HG03139 (cell line): ENCODE measurements around the gene ILF3.
A peak's percentile ranks its signal among the peaks of the same experiment; 100 is the strongest.

Experiments used
- ATAC-seq: cut with Tn5 transposase; IDR thresholded peaks from one replicate; pipeline ENCODE4 v1.9.1; 2021; ENCODE audit not compliant: unreplicated experiment

ILF3 gene

DNA sequence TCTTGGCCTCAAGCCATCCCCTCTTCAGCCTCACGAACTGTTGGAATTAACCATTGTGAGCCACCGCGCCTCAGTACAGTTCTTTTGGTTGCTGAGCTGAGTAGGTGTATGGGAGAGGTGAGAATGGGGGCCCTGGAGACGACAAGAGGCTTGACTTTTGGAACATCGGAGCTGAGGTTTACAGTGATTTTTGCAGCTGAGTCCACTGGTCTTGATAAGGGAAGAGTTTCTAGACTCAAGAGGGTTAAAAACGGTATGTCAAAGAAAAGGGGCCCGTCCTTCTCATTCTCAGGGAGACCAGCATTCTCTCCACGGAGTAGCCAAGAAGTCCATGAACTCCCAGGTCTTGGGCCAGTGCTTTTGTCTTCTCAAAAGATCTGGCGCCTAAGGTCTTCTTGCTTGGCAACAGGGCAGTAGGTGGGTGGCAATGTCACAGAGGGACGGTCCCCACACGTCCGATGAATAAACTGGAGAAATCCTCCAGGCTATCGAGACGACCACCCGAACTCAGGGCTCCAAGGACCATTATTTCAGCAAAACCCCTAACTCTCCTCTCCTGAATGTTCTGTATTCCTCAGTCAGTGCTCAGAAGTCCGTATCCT is 40.7 kb downstream of the ILF3 start:
- no peak for ATAC-seq

DNA sequence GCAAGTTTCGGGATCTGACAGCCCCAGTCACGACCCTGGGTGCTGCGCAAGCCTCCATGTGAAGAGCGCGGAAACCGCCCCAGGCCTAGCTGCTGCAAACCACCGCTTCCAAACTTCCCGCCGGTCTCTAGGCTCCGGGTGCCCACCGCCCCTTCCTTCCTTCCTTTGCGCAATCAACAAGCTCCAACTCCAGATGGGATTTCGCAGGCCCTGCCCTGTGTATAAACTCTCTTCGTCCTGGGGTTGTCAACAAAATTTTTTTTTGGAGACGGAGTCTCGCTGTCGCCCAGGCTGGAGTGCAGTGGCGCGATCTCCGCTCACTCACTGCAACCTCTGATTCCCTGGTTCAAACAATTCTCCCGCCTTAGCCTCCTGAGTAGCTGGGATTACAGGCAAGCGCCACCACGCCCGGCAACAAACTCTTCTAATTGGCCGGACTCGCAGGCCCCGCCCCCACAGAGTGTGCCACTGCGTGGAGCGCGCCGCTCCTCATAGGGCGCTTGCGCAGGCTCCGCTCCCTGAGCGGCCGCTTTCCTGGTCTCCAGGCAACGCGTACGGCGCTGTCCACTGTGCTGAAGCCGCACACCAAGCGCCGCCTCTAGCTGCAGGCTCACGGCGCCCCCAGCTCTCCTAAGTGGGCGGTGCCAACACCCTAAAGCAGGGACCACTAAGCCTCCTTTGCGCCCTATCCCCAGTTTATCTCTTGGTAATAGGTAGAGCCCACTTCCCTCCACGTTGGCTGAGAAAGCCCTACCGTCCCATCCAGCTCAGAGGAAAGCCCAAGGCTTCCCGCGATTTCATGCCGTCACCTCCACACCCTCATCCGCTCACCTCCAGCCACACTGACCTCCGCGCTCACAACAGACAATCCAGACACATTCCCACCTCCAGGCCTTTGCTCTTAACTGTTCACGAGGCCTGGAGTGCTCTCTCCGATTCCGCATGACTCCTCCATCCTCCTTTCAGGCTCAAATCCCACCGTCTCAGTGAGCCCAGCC is 41.6 kb downstream of the ILF3 start:
- ATAC-seq, result no peak

DNA sequence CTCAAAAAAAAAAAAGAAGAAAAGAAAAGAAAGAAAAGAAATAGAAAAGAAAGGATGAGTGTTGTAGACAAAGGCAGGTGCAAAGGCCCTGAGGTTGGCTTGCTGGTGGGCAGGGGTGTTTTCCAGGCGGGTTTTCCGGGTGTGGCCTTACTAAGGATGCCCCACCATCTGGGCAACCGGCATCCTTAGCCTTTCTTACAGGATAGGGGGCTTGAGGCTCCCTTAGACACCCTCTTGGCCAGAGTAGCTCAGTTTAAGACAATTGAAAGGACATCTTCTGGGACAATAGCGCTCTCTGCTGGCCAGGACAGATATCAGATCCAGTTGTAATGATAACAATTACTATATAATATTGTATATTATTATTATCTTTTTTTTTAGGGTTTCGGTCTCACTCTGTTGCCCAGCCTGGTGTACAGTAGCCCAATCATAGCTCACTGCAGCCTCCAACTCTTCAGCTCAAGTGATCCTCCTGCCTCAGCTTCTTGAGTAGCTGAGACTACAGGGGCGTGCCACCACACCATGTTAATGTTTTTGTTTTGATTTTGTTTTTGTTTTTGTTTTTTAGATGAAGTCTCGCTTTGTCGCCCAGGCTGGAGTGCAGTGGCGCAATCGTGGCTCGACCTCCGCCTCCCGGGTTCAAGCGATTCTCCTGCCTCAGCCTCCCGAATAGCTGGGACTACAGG is 45.6 kb downstream of the ILF3 start:
- ATAC-seq, result no peak

DNA sequence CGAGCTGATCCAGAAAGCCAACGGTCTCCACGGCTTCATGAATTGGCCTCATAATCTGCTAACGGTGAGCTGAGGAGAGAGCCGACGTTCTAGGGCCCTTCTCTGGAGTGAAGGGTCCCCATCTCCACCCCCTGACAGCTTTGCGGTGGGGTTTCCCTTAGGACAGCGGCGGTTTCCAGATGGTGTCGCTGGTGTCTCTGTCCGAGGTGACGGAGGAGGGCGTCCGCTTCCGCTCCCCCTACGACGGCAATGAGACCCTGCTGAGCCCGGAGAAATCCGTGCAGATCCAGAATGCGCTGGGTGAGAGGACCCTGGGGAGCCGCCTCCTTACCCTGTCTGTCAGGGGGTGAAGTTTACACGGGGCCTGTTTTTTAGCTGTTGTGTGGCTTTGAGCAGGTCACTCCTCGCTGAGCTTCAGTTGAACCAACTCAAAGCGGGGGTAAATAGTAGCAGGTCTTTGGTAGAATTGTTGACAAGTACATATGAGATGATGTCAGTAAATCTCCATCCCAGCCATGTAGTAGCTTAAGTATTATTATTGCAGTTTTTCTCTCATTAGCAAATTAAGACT is 47.9 kb downstream of the ILF3 start:
- ATAC-seq, result no peak

DNA sequence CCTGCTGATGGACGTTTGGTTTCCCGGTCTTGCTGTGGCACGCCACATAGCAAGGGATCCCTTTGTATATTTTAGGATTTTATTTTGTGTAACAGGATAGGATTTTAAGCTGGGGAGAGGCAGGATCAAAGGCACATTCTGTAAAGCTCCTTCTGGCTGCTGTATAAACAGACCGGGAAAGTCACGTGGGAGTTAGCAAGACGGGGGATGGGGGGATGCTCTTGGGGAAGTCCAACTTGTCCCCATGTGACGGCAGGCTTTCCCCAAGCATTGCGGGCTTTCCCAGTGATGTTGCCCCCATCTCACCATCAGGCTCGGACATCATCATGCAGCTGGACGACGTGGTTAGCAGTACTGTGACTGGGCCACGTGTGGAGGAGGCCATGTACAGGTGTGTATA is 52.8 kb downstream of the ILF3 start:
- no peak for ATAC-seq

DNA sequence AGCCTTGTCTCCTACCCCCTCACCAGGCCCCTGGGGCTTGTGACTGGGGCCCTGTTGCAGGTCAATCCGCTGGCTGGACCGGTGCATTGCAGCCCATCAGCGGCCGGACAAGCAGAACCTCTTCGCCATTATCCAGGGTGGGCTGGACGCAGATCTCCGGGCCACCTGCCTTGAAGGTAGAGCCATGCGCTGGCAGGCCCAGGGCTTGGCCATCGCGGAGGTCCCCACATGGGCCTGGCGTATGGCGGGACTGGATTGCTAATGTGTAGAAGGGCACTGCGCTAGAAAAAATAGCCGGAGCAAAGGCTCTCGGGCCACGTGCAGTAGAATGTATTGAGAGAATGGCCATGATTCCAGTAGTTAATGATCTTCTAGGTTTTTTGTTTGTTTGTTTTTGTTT is 53.3 kb downstream of the ILF3 start:
- no peak for ATAC-seq

DNA sequence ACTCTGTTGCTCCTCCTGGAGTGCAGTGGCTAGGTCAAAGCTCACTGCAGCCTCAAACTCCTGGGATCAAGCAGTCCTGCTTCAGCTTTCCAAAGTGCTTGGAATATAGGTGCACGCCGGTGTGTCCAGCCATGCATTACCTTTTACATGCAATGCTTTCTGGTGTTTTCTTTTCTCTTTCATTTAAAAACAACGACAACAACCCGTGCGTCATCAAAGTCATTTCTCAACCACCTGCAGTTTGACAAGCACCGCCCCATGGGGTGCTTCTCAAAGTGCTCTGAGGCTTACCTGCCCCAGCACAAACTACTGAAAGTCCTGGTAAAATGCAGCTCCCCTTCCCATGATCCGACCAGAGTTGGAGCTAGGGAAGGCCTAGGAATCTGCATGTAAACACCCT is 54.1 kb downstream of the ILF3 start:
- no peak for ATAC-seq

DNA sequence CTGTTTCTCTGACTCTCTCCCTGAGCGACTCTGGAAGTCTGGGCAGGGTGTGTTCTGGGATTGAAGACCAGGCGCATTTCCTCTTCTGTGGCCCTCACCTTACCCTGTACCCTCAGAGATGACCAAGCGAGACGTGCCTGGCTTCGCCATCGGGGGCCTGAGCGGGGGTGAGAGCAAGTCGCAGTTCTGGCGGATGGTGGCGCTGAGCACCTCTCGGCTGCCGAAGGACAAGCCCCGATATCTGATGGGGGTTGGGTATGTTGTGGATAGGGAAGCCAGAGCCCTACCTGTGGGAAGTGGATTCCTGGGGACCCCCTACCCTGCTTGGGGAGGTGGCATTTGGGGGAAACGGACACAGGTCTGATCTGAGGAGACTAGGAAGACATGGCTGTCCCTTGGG is 57.9 kb downstream of the ILF3 start:
- no peak for ATAC-seq

DNA sequence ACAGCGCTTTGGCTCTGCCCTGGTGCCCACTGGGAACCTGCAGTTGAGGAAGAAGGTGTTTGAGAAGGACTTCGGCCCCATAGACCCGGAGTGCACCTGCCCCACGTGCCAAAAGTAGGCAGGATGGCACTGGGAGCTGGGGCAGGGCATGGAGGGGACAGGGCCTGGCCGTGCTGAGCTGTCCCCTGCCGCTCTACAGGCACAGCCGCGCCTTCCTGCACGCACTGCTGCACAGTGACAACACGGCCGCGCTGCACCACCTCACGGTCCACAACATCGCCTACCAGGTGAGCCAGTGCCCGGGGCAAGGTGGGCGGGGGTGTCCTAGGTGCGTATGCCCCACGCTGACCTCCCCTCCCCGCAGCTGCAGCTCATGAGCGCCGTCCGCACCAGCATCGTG is 58.6 kb downstream of the ILF3 start:
- ATAC-seq, result no peak

DNA sequence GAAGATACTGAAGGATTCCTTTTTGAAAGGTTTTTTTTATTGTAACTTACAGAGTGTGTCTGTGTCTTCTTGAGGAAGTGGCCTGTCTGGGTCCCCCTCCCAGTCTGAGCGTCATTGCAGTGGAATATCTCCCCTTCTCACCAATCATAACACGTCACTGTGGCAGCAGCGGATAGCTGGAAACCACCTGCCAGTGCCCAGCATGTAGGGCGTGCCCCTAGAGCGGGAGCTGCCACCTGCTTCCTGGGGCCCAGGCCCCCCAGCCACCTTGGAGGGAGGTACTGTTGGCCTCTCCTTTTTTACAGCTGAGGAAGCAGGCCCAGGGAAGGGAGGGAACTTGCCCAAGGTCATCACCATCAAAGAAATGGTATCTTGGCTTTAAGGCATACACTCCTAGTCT is 59.2 kb downstream of the ILF3 start:
- ATAC-seq, result no peak

DNA sequence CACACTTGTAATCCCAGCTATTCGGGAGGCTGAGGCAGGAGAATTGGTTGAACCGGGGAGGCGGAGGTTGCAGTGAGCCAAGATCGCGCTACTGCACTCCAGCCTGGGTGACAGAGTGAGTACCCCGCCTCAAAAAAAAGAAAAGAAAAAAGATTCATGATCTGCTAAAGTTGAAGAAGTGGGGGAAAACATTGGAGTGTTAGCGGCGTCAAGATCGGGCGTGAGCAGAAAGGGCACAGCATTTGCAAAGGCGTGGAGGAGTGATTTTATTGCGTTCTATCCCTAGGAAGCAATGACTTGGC is 62.9 kb downstream of the ILF3 start:
- no peak for ATAC-seq

DNA sequence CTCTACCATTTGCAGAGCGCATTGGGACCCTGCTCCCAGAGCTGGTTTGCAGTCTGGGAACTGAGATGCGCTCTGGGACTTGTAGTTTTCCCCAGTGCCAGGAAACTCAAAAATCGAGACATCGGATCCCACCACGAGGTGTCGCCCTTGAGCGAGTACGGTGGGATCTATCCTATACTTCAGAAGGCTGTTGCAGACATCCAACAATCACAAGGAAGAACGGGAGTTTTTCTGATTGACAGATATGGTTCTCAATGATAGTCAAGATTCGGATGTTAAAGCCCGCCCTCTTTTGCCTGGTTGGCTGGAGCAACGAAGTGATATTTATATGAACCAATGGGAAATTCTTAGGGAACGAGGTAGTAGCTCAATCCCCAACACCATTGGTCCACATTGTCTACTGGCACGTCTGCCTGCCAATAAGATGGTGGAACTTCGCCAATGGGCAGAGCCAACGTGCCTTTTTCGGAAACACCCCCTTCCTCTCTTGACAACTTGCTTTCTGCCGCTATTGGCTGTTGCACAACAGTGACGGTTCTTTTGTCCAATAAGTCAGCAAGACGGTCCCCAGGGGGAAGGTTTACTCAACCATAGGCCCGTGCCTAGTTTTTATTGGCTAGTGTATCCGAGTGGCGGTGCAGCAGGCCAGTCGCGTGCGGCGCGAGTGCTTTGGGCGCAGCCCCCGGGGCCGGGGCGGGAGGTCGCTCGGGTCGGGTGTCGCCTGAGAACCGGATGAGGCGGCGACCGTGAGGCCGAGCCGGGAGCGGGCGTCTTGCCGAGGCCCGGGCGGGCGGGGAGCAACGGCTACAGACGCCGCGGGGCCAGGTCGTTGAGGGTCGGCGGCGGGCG is 63.4 kb downstream of the ILF3 start, which contains the start of gene DNM2:
TSS of gene DNM2 (plus strand) at position 724 of the 849 bp plus-strand sequence. CDS start 164 bp downstream, outside the sequence.
- ATAC-seq, result peak; percentile 81

DNA sequence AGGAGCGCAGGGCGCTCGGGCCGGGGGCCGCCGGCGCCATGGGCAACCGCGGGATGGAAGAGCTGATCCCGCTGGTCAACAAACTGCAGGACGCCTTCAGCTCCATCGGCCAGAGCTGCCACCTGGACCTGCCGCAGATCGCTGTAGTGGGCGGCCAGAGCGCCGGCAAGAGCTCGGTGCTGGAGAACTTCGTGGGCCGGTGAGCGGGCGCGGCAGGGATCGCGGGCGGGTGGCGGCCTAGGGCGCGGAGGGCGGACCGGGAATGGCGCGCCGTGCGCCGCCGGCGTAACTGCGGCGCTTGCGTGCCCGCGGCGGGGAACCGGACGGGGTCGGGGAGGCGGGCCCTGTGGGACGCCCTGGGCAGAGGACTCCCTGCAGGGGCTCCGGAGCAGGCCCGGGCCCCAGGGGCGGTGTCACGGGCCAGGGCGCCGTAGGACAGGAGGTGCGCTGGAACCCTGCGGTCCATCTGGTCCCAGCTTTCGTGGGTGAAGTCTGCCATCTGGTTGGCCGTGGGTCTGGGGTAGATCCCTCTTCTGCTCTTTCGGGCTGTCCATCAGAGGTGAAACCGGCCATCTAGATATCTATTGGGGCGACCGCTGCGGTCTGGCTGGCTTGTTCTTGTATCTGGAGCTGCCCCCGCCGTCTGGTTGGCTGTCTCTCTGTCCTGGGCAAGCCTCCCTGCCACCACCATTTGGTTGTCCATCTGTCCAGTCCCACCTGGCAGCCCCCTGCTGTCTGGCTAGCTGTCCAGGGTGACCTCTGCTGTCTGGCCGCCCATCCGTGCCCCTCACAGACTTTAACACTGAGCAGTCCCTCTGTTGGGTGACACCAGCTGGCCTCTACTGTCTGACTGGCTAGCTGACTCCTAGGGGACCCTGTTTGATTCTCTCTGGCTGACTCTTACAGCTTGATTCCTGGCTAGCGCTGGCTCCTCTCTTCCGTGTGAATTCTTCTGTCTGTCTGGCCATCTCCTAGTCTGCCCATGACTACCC is 64.4 kb downstream of the ILF3 start:
- ATAC-seq, result peak; percentile 9

DNA sequence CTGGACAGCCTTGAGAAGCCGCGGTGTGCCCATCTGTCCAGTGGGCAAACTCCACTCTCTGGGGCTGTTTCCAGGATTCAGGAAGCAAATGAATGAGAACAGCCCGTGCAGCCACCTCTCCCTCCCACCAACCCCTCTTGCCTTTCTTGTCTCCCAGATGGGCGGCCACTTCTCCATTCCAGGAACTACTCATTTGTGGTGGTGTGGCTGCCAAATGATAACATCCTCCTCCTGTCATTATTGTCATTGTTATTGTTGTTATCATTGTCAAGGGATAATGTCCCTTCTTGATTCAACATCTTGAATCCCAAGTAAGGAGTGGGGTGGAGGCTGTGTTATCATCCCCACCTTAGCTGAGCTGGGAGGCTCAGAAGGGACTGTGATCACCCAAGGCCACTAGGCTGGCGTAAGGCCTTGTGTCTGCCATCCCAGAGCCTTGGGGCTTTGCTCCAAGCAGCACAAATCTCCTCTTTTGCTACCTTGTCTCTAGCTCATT is 65.4 kb downstream of the ILF3 start:
- ATAC-seq, result no peak

DNA sequence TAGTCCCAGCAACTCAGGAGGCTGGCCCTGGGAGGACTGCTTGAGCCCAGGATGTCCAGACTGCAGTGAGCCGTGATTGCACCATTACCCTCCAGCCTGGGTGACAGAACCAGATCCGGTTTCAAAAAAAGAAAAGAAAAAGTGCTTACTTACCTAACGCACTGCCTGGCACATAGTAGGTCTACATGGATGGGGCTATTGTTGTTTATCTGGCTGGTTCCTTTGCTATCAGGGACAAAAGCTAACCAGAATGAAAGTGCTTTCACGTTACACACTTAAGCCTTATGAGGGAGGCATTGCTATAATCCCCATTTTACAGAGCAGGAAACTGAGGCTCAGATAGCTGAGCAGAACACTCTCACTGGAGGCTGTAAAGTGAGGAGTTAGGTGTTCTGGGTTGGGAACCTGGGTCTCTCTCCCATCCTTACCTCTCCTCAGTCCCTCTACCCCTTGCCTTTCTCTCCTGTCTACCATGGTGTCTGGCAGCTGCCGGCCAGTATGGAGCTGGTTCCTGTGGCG is 66.5 kb downstream of the ILF3 start:
- ATAC-seq, result no peak

DNA sequence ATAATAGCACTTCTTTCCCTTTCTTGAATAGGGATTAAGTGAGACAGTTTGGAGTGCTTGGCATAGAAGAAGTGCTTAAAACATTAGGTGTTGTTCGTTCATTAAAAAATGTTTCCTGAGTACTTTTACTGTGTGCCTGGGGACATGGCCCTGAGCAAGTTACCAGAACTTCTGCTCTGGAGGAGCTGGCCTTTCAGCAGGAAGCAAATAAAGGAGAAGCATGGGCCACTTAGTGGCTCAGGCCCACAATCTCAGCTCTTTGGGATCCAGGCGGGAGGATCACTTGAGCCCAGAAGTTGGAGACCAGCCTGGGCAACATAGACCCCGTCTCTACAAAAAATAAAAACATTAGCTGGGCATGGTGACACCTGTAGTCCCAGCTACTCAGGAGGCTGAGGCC is 69.4 kb downstream of the ILF3 start:
- no peak for ATAC-seq

DNA sequence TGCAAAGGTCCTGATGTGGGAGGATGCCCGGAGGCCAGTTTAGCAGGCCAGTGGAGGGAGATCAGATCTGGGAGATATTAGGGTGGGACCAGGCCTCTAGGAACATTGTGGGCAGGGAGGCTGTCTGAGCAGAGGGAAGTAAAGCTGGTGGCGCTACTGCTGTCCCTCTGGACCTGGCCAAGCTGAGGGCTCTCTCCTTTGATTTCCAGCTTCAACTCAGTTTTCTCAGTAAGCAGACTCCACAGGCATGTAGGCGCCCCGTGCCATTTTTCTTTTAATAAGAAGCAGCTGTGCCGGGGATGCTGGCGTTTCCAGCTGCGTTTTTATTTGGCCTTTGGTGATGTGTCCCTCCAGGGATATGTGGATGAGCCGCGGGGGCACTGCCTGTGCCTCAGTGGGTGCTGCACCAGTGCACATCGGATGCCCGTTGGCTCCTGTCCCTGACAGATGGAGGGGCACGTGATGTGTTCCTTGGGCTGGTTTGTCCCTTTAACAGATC is 70.5 kb downstream of the ILF3 start:
- ATAC-seq, result no peak

DNA sequence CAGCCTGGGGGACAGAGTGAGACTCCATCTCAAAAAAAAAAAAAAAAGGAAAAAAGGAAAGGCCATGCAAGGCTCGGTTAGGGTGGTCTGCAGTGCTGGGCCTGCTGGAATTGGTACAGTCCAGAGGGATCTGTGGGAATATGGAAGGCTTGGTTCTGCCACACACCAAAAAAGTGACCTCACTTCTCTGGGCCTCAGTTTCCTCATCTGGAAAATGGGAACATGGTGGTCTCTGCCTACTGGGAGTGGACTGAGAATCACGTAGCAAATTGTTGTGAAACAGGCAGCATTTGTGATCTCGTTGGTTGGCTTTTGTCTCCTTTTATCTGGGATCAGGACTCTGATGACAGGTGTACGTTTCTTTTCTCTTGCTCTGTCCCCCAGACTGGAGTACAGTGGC is 71.3 kb downstream of the ILF3 start:
- no peak for ATAC-seq

DNA sequence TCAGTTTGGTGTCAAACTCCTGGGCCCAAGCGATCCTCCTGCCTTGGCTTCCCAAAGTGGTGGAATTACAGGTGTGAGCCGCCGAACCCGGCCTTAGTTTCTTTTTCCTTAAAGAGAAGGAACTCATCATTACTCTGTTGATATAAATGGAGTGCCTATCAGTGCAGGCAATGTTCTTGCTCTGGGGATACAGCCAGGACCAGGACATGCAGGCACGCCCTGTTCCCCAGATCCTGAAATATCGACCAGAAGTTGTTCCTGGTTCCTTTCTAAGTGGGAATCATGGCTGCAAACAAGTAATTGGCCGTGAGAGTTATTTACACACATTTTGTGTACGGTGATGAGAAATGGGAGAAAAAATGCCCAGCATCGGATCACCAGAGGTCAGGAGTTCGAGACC is 72.1 kb downstream of the ILF3 start:
- no peak for ATAC-seq
